Dermis blood vessel endothelial cell (primary cell): ENCODE measurements around the gene SAFB. TPM values are rescaled to one million over a fixed set of nuclear protein-coding genes. Genes with fewer than 3 reads are reported as not detected.
A peak's percentile ranks its signal among the peaks of the same experiment; 100 is the strongest.
"Not testable (repeated sequence)": the region's sequence is repeated elsewhere in the genome, so short reads cannot be mapped to it uniquely, and the experiment has no call there.

Experiments
- DNase-seq: peaks from one replicate; pipeline ENCODE4 v3.0.0; 2010
- total RNA-seq: library from RNA; depleted of rRNA; stranded (reverse); fragments of >200 nt; gene quantifications from 2 replicates; pipeline ENCODE4 v1.2.3, GENCODE V29; 2014

The SAFB gene
- total RNA-seq, 1 donor from 2014 or later = 56.0 TPM

GRCh38 chr19:5687360-5688198 lies 64.7 kb downstream of the SAFB start:
- peak; percentile 19 for DNase-seq

GRCh38 chr19:5688262-5688881 lies 65.5 kb downstream of the SAFB start:
- not testable (repeated sequence) for DNase-seq

GRCh38 chr19:5690125-5690954 lies 67.5 kb downstream of the SAFB start, which contains the start of gene RPL36:
Gene RPL36, plus strand, starts transcription at chr19:5690295. Its CDS starts 213 bp downstream, at chr19:5690508.
- peak; percentile 98 for DNase-seq

GRCh38 chr19:5690955-5691821 lies 68.3 kb downstream of the SAFB start:
- DNase-seq = peak; percentile 73

- no peak for DNase-seq
Observed at GRCh38 chr19:5691822-5692722, 69.2 kb downstream of the SAFB start.

GRCh38 chr19:5692723-5693194 lies 69.9 kb downstream of the SAFB start:
- DNase-seq = no peak

- DNase-seq = no peak
Observed at GRCh38 chr19:5693195-5694166, 70.6 kb downstream of the SAFB start.

GRCh38 chr19:5694167-5694955 lies 71.5 kb downstream of the SAFB start:
- no peak for DNase-seq

GRCh38 chr19:5694956-5695648 lies 72.2 kb downstream of the SAFB start:
- DNase-seq = no peak

GRCh38 chr19:5695649-5696195 lies 72.8 kb downstream of the SAFB start:
- DNase-seq = no peak

GRCh38 chr19:5696196-5697021 lies 73.5 kb downstream of the SAFB start:
- DNase-seq = no peak

- no peak for DNase-seq
Observed at GRCh38 chr19:5697022-5697889, 74.4 kb downstream of the SAFB start.

- no peak for DNase-seq
Observed at GRCh38 chr19:5697890-5698634, 75.2 kb downstream of the SAFB start.

- no peak for DNase-seq
Observed at GRCh38 chr19:5698635-5699422, 75.9 kb downstream of the SAFB start.
